GM12873 (cell line): ENCODE results near the gene CNNM2.

Source experiments
- TF ChIP-seq, protein P1 (sequence below): IDR thresholded peaks from 2 replicates; pipeline ENCODE4 v1.5.1; 2012; ENCODE audit warnings: low read depth, mild to moderate bottlenecking, moderate library complexity, low read length, control low read depth; ENCODE audit not compliant: insufficient read depth; ENCODE audit errors: missing control alignments

The CNNM2 gene

GRCh38 chr10:102945962-102946361 is 27.9 kb downstream of the CNNM2 start:
- TF ChIP-seq, protein P1, sequence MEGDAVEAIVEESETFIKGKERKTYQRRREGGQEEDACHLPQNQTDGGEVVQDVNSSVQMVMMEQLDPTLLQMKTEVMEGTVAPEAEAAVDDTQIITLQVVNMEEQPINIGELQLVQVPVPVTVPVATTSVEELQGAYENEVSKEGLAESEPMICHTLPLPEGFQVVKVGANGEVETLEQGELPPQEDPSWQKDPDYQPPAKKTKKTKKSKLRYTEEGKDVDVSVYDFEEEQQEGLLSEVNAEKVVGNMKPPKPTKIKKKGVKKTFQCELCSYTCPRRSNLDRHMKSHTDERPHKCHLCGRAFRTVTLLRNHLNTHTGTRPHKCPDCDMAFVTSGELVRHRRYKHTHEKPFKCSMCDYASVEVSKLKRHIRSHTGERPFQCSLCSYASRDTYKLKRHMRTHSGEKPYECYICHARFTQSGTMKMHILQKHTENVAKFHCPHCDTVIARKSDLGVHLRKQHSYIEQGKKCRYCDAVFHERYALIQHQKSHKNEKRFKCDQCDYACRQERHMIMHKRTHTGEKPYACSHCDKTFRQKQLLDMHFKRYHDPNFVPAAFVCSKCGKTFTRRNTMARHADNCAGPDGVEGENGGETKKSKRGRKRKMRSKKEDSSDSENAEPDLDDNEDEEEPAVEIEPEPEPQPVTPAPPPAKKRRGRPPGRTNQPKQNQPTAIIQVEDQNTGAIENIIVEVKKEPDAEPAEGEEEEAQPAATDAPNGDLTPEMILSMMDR: no peak

DNA sequence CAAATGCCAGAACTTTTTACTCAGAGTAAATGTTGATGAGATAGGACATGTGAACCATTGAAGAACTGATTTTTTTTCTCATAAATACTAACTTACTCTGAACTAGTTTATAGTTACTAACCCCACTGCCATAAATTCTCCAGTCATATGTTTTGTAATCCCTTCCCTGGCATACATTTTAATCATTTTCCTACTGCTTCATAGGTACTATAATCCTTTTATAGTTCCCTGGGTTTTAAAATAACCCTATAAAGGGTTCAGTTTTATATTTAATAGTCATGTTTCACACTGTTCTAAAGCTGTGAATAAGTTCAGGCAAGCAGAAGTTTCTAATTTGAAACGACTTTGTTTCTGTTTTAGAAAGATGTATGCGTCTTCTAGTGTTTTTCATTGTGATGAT is 28.9 kb downstream of the CNNM2 start:
- TF ChIP-seq, protein P1: no peak

DNA sequence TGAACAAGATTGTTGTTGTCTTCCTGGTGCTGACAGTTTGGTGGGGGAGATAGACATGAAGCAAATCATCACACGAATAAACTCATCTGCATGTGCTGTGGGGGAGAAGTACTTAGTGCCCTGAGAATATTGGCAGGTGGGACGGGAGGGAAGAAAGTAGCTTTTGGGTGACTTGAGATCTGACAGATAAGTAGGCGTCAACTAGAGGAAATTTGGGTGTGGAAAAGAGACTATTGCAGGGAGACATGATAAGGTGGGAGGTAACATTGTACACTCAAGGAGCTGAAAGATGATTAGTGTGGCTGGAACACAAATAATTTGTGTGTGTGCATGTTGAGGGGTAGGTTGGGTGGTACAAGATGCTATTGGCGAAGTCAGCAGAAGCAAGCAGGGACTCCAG is 30.1 kb downstream of the CNNM2 start:
- TF ChIP-seq, protein P1: no peak

GRCh38 chr10:102948786-102949185 is 30.7 kb downstream of the CNNM2 start:
- TF ChIP-seq, protein P1: no peak

DNA sequence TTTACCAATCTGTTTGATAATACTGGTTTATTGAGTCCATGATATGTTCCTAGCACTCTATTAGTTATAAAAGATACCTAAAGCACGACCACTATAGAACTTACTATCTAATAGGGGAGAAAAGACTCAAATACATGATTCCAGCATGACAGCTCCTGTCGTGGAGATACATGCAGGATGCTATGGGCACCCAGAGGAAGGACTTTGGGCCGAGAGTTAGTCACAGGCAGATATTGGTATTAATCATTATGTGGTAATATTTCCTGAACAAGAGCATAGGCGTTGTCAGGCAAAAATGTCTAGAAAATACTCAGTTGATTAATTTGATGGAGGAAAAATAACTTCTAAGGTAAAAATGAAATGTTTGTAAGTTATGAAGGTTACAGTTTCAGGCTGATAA is 31.8 kb downstream of the CNNM2 start:
- TF ChIP-seq, protein P1: no peak

DNA sequence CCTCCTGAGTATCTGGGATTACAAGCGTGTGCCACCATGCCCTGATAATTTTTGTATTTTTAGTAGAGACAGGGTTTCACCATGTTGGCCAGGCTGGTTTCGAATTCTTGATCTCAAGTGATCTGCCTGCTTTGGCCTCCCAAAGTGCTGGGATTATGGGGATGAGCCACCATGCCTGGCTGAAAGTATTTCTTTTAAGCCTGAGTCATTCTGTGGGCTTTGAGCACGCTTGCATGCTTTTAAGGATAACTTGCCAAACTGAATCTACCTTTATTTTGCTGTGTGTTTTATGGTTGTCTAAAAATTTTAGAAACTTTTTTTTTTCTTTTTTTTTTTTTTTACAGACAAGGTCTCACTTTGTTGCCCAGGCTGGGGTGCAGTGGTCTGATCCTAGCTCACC is 33.2 kb downstream of the CNNM2 start:
- TF ChIP-seq, protein P1: no peak

- TF ChIP-seq, protein P1: no peak
These were observed 41.3 kb downstream of the CNNM2 start for GRCh38 chr10:102959360-102959759.
